K562 (cell line): ENCODE results near the gene IL6ST.
"Not testable (repeated sequence)": the region's sequence is repeated elsewhere in the genome, so short reads cannot be mapped to it uniquely, and the experiment has no call there.

Experiments used
- CEBPB ChIP-seq: fragments of 450-650 bp; IDR thresholded peaks from 2 replicates; pipeline ENCODE4 v1.6.1; 2016; ENCODE audit warnings: missing genetic modification characterization, missing compliant biosample characterization
- CHD1 ChIP-seq: fragments of 200-600 bp; sonication (generic); IDR thresholded peaks from one replicate; pipeline ENCODE4 v1.6.1; 2012; ENCODE audit warnings: mild to moderate bottlenecking, moderate library complexity, low read length, inconsistent platforms
- CREB3 ChIP-seq: fragments of 450-650 bp; conservative IDR thresholded peaks from 2 replicates; pipeline ENCODE4 v1.6.1; 2016; ENCODE audit warnings: missing genetic modification characterization, low read depth, mild to moderate bottlenecking, missing compliant biosample characterization, moderate library complexity
- HCFC1 ChIP-seq: IDR thresholded peaks from 2 replicates; pipeline ENCODE4 v1.6.1; 2012; ENCODE audit warnings: low read depth, low read length, improper control_type of control experiment
- HDAC2 ChIP-seq: fragments of 450-650 bp; IDR thresholded peaks from 2 replicates; pipeline ENCODE4 v1.6.1; 2016; ENCODE audit warnings: mild to moderate bottlenecking
- MITF ChIP-seq: IDR thresholded peaks from 2 replicates; pipeline ENCODE4 v1.6.1; 2014; ENCODE audit warnings: antibody characterized with exemption
- MLLT1 ChIP-seq, 2 experiments: fragments of 450-650 bp; IDR thresholded peaks; 2 replicates each; pipeline ENCODE4 v1.6.1; 2016
- TBL1XR1 ChIP-seq, 2 experiments: IDR thresholded peaks; 2 replicates each; pipeline ENCODE4 v1.6.1; 2012; ENCODE audit warnings: improper control_type of control experiment in 2 of 2, low read length in 2 of 2, mild to moderate bottlenecking in 1 of 2
- U2AF1 ChIP-seq: fragments of 200-400 bp; formaldehyde crosslinking; optimal IDR thresholded peaks from 2 replicates; pipeline ENCODE3; 2017; ENCODE audit warnings: mild to moderate bottlenecking, low read depth, low read length, moderate library complexity
- ZNF280A ChIP-seq: fragments of 450-650 bp; IDR thresholded peaks from 2 replicates; pipeline ENCODE4 v1.6.1; 2018; ENCODE audit warnings: mild to moderate bottlenecking, low read depth; ENCODE audit not compliant: partially characterized antibody

- TF ChIP-seq MLLT1 (IDR thresholded peaks at IDR 0.05); ZNF280A; CREB3 (tag); CHD1; MITF; HDAC2; HCFC1; CEBPB; U2AF1; TBL1XR1 (IDR thresholded peaks at IDR 0.05; ENCODE audit: low read length in 2 of 2): not testable (repeated sequence)
These were observed 43.4 kb upstream of the IL6ST start for GRCh38 chr5:56038206-56038605.
